Stimulated activated CD4-positive, alpha-beta T cell treated with anti-CD3 and anti-CD28 coated beads, Interleukin-15, amount 100 ng/mL, for 48 hours (primary cell): ENCODE data around the gene TEX44.
"Not testable (repeated sequence)": the region's sequence is repeated elsewhere in the genome, so short reads cannot be mapped to it uniquely, and the experiment has no call there.

ENCODE experiments used
- DNase-seq, 2 donors: peaks; one replicate each; pipeline ENCODE4 v3.0.0-alpha.2; 2020; ENCODE audit warnings: low read depth in 2 of 2

TEX44 gene

DNA sequence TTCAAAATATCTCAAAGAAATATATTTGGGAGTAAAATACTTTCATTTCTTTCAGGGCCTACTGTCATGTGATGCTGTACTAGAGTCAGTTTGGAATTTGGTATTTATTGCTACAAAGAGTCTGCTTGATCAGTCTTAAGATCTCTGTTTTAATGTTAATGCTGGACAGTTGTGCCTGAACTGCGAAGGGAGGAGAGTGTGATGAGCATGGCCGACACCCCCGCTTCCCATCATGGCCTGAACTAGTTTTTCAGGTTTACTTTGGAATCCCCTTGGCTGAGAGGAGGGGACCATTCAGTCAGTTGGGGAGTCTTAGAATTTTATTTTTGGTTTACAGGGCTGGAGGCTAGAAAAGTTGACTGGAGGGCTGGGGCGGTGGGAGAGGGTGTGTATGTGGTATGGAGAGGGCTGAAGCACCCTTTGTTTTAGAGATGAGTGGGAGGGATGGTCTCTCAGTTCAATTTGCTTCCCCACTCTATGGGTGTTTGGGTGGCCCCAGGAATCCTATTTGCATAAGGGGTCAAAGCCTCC lies 20.9 kb upstream of the TEX44 start:
- no peak for DNase-seq

GRCh38 chr2:231573096-231573495 lies 19.6 kb upstream of the TEX44 start:
- no peak for DNase-seq

DNA sequence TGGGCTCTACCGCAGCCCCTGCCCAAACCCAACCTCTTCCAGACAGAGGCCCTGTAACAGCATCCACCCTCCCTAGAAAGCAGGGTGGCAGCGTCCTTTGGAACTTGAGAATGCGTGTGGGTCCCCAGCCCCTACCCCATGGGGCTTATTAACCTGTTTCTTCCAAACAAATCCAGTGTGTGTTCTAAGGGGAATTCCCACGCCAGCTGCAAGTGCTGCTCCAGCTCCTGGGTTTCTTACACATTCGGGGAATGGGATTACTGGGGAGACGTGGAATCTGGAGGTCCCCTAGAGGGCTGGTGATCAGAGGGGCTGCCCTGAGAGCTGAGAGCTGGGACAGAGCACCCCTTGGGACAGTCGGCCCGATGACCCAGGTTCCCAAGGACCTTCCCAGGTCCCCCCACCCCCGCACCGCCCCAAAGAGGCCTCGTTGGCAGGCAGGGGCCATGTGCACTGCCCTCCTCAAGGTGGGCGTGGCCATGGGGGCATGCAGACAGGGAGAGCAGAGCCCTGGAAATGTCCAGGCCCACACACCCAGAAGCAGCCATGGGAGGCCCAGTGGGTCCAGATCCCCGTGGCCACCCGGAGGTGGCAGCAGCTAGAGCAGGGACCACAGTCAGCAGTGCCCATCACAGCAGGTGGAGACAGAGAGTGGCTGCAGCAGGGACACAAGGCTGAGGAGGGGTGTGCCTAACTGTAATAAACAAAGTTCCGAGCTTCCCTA lies 18.8 kb upstream of the TEX44 start:
- DNase-seq, result no peak

DNA sequence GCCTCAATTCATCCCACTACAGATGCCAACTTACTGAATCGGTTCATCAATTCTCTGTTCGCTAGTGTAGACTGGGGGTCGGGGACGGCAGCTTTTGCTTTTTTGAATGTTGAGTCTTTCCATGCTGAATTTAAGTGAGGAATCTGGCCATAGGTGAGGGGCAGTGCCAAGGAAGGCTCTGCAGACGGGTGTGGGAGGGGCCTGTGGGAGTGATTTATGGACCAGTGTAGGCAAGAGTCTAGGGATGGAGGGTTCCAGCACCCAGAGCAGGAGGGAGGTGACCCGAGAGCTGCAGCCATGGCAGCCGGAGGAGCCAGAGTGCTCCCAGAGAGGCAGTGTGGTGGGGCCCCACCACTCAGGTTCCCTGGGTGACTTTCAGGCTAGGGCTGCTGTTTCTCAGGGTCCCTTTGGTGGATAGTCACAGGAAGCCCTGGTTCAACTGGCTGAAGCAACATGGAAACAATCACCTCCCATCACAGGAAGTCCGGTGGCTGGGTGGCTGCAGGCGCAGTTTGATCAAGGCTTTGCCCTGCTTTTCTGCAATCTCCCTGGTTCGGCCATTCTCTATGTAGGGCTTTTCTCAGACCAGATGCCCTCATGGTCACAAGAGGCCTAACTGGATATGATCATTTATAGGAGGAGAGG lies 16.9 kb upstream of the TEX44 start:
- no peak for DNase-seq

GRCh38 chr2:231576465-231576864 lies 16.2 kb upstream of the TEX44 start:
- DNase-seq, result no peak

DNA sequence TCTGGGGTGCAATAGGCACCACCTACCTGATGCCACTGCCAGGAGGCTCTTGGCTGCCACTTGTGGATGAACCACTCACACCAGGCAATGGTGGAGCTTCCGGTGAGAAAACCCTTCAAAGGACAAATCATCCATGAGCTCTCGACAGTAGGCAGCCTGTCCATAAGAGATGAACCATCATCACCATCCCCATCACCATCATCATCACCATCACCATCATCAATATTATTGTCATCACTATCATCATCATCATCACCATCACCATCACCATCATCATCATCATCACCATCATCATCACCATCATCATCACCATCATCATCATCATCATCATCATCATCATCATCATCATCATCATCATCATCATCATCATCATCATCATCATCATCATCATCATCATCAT lies 14.0 kb upstream of the TEX44 start:
- DNase-seq, result not testable (repeated sequence)

- no peak for DNase-seq
Observed at GRCh38 chr2:231579560-231579959, 13.1 kb upstream of the TEX44 start.

DNA sequence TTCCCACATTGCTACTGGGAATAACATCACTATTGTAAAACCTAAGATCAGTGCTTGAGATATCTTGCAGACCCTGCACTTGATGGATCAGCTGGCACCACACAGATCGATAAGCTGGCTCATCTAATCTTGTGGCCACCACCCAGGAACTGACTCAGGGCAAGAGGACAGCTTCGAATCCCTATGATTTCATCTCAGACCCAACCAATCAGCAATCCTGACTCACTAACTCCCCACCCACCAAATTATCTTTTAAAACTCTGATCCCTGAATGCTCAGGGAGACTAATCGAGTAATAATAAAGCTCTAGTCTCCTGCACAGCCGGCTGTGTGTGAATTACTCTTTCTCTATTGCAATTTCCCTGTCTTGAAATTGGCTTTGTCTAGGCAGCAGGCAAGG lies 11.3 kb upstream of the TEX44 start:
- DNase-seq, result no peak

GRCh38 chr2:231583982-231584381 lies 8.7 kb upstream of the TEX44 start:
- no peak for DNase-seq

- DNase-seq, result not testable (repeated sequence)
Observed at GRCh38 chr2:231587744-231588143, 4.9 kb upstream of the TEX44 start.

DNA sequence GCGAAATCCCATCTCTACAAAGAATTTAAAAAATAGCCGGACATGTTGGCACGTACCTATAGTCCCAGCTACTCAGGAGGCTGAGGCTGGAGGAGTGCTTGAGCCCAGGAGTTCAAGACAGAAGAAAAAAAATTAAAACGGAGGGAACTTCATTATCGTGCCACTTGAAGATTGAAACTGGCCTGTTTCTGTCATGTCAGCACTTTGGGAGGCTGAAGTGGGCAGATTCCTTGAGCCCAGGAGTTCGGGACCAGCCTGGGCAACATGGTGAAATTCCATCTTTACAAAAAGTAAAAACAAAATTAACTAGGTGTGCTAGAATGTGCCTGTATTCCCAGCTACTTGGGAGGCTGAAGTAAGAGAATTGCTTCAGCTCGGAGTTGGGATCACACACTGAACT lies 3.0 kb upstream of the TEX44 start:
- DNase-seq, result no peak

DNA sequence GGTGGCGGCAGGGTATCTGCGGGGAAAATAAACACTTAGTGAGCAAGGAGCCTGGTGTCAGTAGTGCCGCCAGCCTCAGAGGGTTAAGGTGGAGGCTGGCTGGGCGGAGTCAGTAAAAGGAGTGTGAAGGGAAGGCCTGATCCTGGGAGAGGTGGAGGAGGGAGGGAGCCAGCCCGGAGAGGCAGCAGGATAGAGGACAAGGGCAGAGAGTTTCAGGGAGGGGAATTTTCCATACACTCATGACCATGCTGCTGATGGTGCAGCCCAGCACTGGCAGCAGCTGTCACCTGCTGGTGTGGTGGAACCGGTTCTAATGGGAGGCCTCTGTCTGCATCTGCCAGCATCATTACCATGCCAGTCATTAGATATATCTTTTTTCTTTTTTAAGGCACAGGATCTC lies 2.0 kb upstream of the TEX44 start:
- no peak for DNase-seq

GRCh38 chr2:231593666-231594065 lies 1.0 kb downstream of the TEX44 start:
- no peak for DNase-seq

DNA sequence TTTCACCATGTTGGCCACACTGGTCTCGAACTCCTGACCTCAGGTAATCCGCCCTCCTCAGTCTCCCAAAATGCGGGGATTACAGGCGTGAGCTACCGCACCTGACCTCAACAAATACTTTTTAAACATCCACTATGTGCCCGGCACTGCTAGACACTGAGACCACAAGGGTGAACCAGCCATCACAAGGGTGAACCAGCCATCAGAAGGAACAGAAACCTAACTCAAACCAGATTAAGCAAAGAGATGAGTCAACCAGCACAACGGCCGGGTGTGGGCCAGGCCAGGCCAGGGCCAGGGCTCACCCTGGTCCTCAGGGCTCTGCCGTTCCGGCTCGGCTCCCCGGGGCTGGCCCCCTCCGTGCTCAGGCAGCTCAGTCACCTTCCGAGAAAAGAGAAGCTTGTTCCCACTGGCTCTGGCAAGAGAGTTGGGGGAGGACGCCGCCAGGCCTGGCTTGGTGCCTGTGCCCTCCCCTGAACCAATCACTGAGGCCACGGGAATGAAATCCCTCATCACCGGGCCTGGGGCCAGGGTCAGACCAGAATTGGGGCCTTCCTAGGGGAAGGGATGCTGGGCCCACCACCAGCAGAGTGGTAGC lies 4.4 kb downstream of the TEX44 start:
- no peak for DNase-seq

DNA sequence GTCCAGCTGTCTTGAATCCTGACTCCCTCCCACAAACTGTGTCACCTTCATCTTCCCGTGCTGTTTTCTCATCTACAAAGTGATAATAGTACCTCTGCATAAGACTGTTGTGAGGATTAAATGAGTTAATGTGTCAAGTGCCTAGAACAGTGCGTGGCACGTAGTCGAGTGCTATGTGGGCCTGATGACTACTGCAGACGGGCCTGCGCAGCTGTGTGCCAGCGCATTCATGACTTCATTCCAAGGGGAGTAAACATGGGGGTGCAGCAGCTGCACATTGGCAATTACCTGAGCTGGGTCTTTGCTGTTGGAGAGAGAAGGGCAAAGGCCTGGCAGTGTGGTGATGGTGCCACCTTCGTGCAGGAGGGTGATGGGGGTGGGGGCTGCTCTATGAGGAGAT lies 5.0 kb downstream of the TEX44 start:
- DNase-seq, result no peak

- DNase-seq, result no peak
Observed at GRCh38 chr2:231600619-231601355, 8.1 kb downstream of the TEX44 start.

GRCh38 chr2:231601356-231602229 lies 8.9 kb downstream of the TEX44 start:
- peak; percentile 59 to 79 for DNase-seq

DNA sequence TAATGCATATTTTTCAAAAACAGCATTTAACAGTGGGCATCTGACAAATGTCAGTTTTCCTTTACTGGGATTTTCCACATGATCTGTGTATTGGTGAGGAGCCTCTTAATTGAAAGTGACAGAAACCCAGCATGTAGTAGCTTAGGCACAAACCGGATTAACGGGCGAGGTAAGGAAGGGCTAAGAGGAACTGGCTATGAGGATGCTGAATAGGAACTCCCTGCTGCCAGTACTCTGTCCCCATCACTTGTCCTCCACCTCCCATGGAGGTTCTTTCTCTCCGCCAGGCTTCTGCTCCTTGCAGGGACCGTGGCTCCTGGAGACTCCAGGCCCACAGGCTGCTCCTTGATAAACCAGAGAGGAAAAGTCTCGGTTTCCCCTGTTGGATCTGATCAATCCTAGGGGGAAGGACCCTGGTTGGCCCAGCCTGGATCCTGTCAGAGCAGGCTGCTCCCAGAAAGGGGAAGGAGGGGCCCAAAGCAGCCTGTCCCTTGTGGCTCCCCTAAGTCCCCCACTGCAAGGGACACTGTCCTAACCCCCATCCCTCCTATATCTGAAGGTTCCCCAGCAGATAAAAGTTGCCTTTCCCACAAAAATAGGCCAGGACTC lies 10.3 kb downstream of the TEX44 start:
- DNase-seq, result no peak

GRCh38 chr2:231604101-231604684 lies 11.5 kb downstream of the TEX44 start:
- DNase-seq, result no peak
